K562 (cell line): ENCODE data around the gene KIAA2012. TPM values are rescaled to one million over a fixed set of nuclear protein-coding genes. Genes with fewer than 3 reads are reported as not detected.

Experiments
- ATAC-seq: fragments of 200-7000 bp; cut with Tn5 transposase; 3 replicates; pipeline ENCODE4 v1.9.1; 2020; ENCODE audit warnings: moderate library complexity
- BruUV-seq: library from RNA; stranded (reverse); fragments of 400-500 nt; replicated peaks from 2 replicates; lab custom pipeline; 2021; lab: Mats Ljungman, UMichigan
- CTCF ChIA-PET: fragments of 300-600 bp; formaldehyde crosslinking; extraction: SDS; loops from one replicate; lab custom pipeline; 2021; ENCODE audit warnings: low intra/inter-chr PET ratio; lab: Yijun Ruan, JAX
- POLR2A ChIA-PET: fragments of 300-600, 350-650 bp; sonication (Branson Sonifier 250); formaldehyde crosslinking; extraction: SDS; loops from one replicate; lab custom pipeline; 2021; ENCODE audit warnings: antibody characterized with exemption, inconsistent platforms; lab: Yijun Ruan, JAX
- DNase-seq, 4 experiments: peaks; one replicate each; pipeline versions ENCODE4 v3.0.0 to v3.0.0-alpha.2; 2011 to 2018; ENCODE audit warnings: low spot score in 3 of 4, mixed read lengths in 3 of 4; ENCODE audit errors: extremely low read depth in 1 of 4
- FAIRE-seq: peaks from 2 replicates; lab custom pipeline; 2011; peaks lifted over from hg19 to GRCh38; lab: Jason Lieb, UNC
- H2AFZ ChIP-seq: 2 replicates; pipeline ENCODE4 v1.6.0; 2011; ENCODE audit warnings: low read depth, low read length, control low read depth, inconsistent platforms
- H3K27ac ChIP-seq: fragments of 200-600 bp; 3 replicates; pipeline ENCODE4 v1.8.0; 2011; ENCODE audit warnings: low read depth, mild to moderate bottlenecking, control low read depth, inconsistent platforms, low read length, moderate library complexity, mixed read lengths; ENCODE audit errors: extremely low read depth
- H3K27me3 ChIP-seq, 2 experiments: fragments of 300-600 bp in 1 of 2; 2 replicates in 1 of 2; 3 replicates in 1 of 2; pipeline versions ENCODE4 v1.6.0 to v1.8.0; 2011; ENCODE audit warnings: inconsistent platforms in 2 of 2, low read length in 2 of 2, mild to moderate bottlenecking in 1 of 2, mixed read lengths in 1 of 2, moderate library complexity in 1 of 2; ENCODE audit not compliant: control insufficient read depth in 2 of 2, insufficient read depth in 2 of 2
- H3K36me3 ChIP-seq: fragments of 300-600 bp; 3 replicates; pipeline ENCODE4 v1.8.0; 2011; ENCODE audit warnings: mild to moderate bottlenecking, low read length, inconsistent platforms; ENCODE audit not compliant: control insufficient read depth, insufficient read depth
- H3K4me1 ChIP-seq, 2 experiments: fragments of 200-600 bp in 1 of 2; replicated peaks in 1 of 2; 2 replicates in 1 of 2; 3 replicates in 1 of 2; pipeline versions ENCODE4 v1.5.1 to v1.8.0; 2011; ENCODE audit warnings: inconsistent platforms in 2 of 2, low read length in 2 of 2, mild to moderate bottlenecking in 1 of 2, mixed read lengths in 1 of 2, moderate library complexity in 1 of 2; ENCODE audit not compliant: control insufficient read depth in 2 of 2, insufficient read depth in 2 of 2
- H3K4me2 ChIP-seq: 2 replicates; pipeline ENCODE4 v1.6.1; 2011; ENCODE audit warnings: low read length, control low read depth, inconsistent platforms, mixed read lengths; ENCODE audit not compliant: insufficient read depth
- H3K4me3 ChIP-seq: fragments of 200-600 bp; sonication (generic), shearing (Covaris generic); 2 replicates; pipeline ENCODE4 v1.5.1; 2016; ENCODE audit warnings: control low read depth, inconsistent platforms
- H3K79me2 ChIP-seq: fragments of 200-600 bp; 3 replicates; pipeline ENCODE4 v1.8.0; 2011; ENCODE audit warnings: low read length, inconsistent platforms; ENCODE audit not compliant: control insufficient read depth, insufficient read depth
- H3K9ac ChIP-seq, 2 experiments: 2 replicates each; pipeline versions ENCODE4 v1.6.0 to v1.6.1; 2011; ENCODE audit warnings: low read depth in 2 of 2, low read length in 2 of 2, control low read depth in 1 of 2, inconsistent platforms in 1 of 2, mild to moderate bottlenecking in 1 of 2, mixed read lengths in 1 of 2; ENCODE audit not compliant: insufficient read depth in 1 of 2
- H3K9me1 ChIP-seq: one replicate; pipeline ENCODE4 v1.6.0; 2011; ENCODE audit warnings: inconsistent platforms, mild to moderate bottlenecking, low read length, moderate library complexity; ENCODE audit not compliant: control insufficient read depth, insufficient read depth
- H3K9me3 ChIP-seq: replicated peaks from 2 replicates; pipeline ENCODE4 v1.5.1; 2011; ENCODE audit warnings: low read depth, low read length, inconsistent platforms; ENCODE audit not compliant: control insufficient read depth, insufficient read depth
- H4K20me1 ChIP-seq: replicated peaks from 2 replicates; pipeline ENCODE4 v1.6.1; 2011; ENCODE audit warnings: low read length, inconsistent platforms, mixed read lengths; ENCODE audit not compliant: control insufficient read depth, insufficient read depth
- CBX5 ChIP-seq: IDR thresholded peaks from 2 replicates; pipeline ENCODE4 v1.6.1; 2014; ENCODE audit warnings: low read depth, borderline replicate concordance
- CREB3 ChIP-seq: fragments of 450-650 bp; conservative IDR thresholded peaks from 2 replicates; pipeline ENCODE4 v1.6.1; 2016; ENCODE audit warnings: missing genetic modification characterization, low read depth, mild to moderate bottlenecking, missing compliant biosample characterization, moderate library complexity
- EP300 ChIP-seq: IDR thresholded peaks from 2 replicates; pipeline ENCODE4 v1.6.1; 2012; ENCODE audit warnings: low read length, improper control_type of control experiment
- HDAC1 ChIP-seq, 2 experiments: fragments of 450-650 bp; IDR thresholded peaks; 2 replicates each; pipeline ENCODE4 v1.6.1; 2016 to 2017; ENCODE audit warnings: inconsistent platforms in 1 of 2, mild to moderate bottlenecking in 1 of 2, moderate library complexity in 1 of 2
- KLF16 ChIP-seq: IDR thresholded peaks from 2 replicates; pipeline ENCODE4 v1.6.1; 2016; ENCODE audit warnings: antibody characterized with exemption
- MCM3 ChIP-seq: fragments of 450-650 bp; IDR thresholded peaks from 2 replicates; pipeline ENCODE4 v1.6.1; 2016
- SMARCE1 ChIP-seq: fragments of 450-650 bp; IDR thresholded peaks from 2 replicates; pipeline ENCODE4 v1.7.1; 2016; ENCODE audit warnings: mild to moderate bottlenecking
- STAT5A ChIP-seq: IDR thresholded peaks from 2 replicates; pipeline ENCODE4 v1.6.1; 2012; ENCODE audit warnings: low read length, inconsistent platforms, borderline replicate concordance
- ZNF384 ChIP-seq: IDR thresholded peaks from 2 replicates; pipeline ENCODE4 v1.6.1; 2012; ENCODE audit warnings: low read depth, low read length, improper control_type of control experiment
- ZNF395 ChIP-seq: fragments of 200-800 bp; sonication (Bioruptor generic); IDR thresholded peaks from 2 replicates; pipeline ENCODE4 v1.6.1; 2017; ENCODE audit warnings: missing genetic modification characterization, missing compliant biosample characterization
- ZNF512 ChIP-seq: IDR thresholded peaks from 2 replicates; pipeline ENCODE4 v1.6.1; 2016; ENCODE audit warnings: missing genetic modification characterization, missing compliant biosample characterization
- ZNF561 ChIP-seq: fragments of 450-650 bp; formaldehyde crosslinking; conservative IDR thresholded peaks from 2 replicates; pipeline ENCODE4 v1.4.0; 2020; ENCODE audit warnings: mild to moderate bottlenecking, moderate library complexity
- WGBS: fragments of 100-300 bp; shearing (Covaris generic); methylation state at CpG from one replicate; pipeline ENCODE4 v1.1.6; 2016; ENCODE audit warnings: low coverage, mixed read lengths; ENCODE audit not compliant: insufficient coverage; ENCODE audit errors: missing lambda C conversion rate; 5-methylcytosine and 5-hydroxymethylcytosine counted together
- in situ Hi-C: fragments of 300-500 bp; cut with MboI; formaldehyde crosslinking; loops from 4 replicates; pipeline ENCODE4 v1.15.0; 2018; ENCODE audit warnings: inconsistent platforms, mixed read lengths
- intact Hi-C: fragments of 100-400 bp; cut with micrococcal nuclease; formaldehyde crosslinking; loops from 2 replicates; pipeline ENCODE4 v1.14.2; 2022
- polyA plus RNA-seq, 8 experiments: library from polyadenylated mRNA; depleted of rRNA in 4 of 8; stranded (reverse) in 5 of 8; unstranded in 3 of 8; fragments of >200 nt; fragmentation: Nextera tagmentation in 2 of 8; fragmentation: Illumina TruSeq in 1 of 8; extraction: Ambion mirVana in 2 of 8; extraction: Trizol in 1 of 8; gene quantifications; 2 replicates each; pipeline versions ENCODE4 v1.2.1 to v1.2.3, GENCODE V29; 2011 to 2014; ENCODE audit warnings: inconsistent platforms in 1 of 8, missing spikeins in 1 of 8
- total RNA-seq, 7 experiments: library from RNA; depleted of rRNA in 6 of 7; stranded (reverse); fragments of >200 nt in 6 of 7; fragmentation: Illumina TruSeq in 2 of 7; extraction: Trizol in 2 of 7; gene quantifications; 2 replicates each; pipeline versions ENCODE4 v1.2.1 to v1.2.3, GENCODE V29; 2011 to 2021; ENCODE audit warnings: low replicate concordance in 1 of 7

KIAA2012 gene
- total and polyA plus RNA-seq, 9 of the 15 experiments (the other 6 are each of a cell fraction or from before 2014, with no cell fraction given): not detected

- H3K27me3 ChIP-seq: peaks cover 2 to 15% of the 10 kb centered on the region in 2 experiments; a peak in 3 of 5 replicates
- intact Hi-C loops (no loop called here), in situ Hi-C loops (no loop called here)
- no peaks in the 10 kb centered on the region for H3K9me3 ChIP-seq
- H4K20me1 ChIP-seq: no peaks in the 10 kb centered on the region
- no peak for DNase-seq
- H3K4me3 ChIP-seq: no peak overlapping the region
- TF ChIP-seq MCM3 (no peak), ZNF512 (tag) (peak; percentile 88)
- no peaks in the 10 kb centered on the region for H3K36me3 ChIP-seq
- no peak overlapping the region for H2AFZ ChIP-seq
- POLR2A ChIA-PET: no interaction called here
- H3K4me1 ChIP-seq: peaks cover 0 to 4% of the 10 kb centered on the region in 2 experiments; a peak in 1 of 5 replicates
- no CpG with 5 or more reads among the region's 2 CpGs for WGBS
- BruUV-seq: no TSS peak
- H3K27ac ChIP-seq: no peak overlapping the region
- H3K79me2 ChIP-seq: no peaks in the 10 kb centered on the region
- no peak overlapping the region for H3K9ac ChIP-seq
- H3K4me2 ChIP-seq: no peak overlapping the region
- no peak for FAIRE-seq
- no peak for ATAC-seq
- CTCF ChIA-PET: no interaction called here
- H3K9me1 ChIP-seq: no peaks in the 10 kb centered on the region
These were observed 23.8 kb upstream of the KIAA2012 start for GRCh38 chr2:202049092-202049728.

GRCh38 chr2:202049840-202050239 lies 23.2 kb upstream of the KIAA2012 start:
- H3K79me2 ChIP-seq: no peaks in the 10 kb centered on the region
- no peak overlapping the region for H3K27ac ChIP-seq
- H3K4me1 ChIP-seq: peaks cover 0 to 4% of the 10 kb centered on the region in 2 experiments; a peak in 1 of 5 replicates
- H4K20me1 ChIP-seq: no peaks in the 10 kb centered on the region
- intact Hi-C loops (loop anchor here (10.0 kb wide), 1 partner anchor 185 kb away; no protein-coding TSS in a partner anchor), in situ Hi-C loops (no loop called here)
- H3K36me3 ChIP-seq: no peaks in the 10 kb centered on the region
- peak; percentile 79 for ATAC-seq
- H3K4me3 ChIP-seq: no peak overlapping the region
- POLR2A ChIA-PET: no interaction called here
- peaks cover 2 to 20% of the 10 kb centered on the region in 2 experiments; a peak in 3 of 5 replicates for H3K27me3 ChIP-seq
- no peak overlapping the region for H3K4me2 ChIP-seq
- no peak overlapping the region for H2AFZ ChIP-seq
- H3K9me3 ChIP-seq: no peaks in the 10 kb centered on the region
- peak; percentile 14 to 70 (median 32) for DNase-seq
- no peaks in the 10 kb centered on the region for H3K9me1 ChIP-seq
- H3K9ac ChIP-seq: no peak overlapping the region
- WGBS: 0% methylated on average over 1 of the region's 1 CpG
- no TSS peak for BruUV-seq
- CTCF ChIA-PET: no interaction called here
- FAIRE-seq: peak; percentile 62
- TF ChIP-seq ZNF561 (CRISPR knock-in tag) (no peak), ZNF395 (CRISPR knock-in tag) (peak; percentile 42; the same call in 1 of the 2 replicates), STAT5A (peak; percentile 23; the same call in 1 of the 2 replicates), ZNF384 (no peak), KLF16 (peak; percentile 86), SMARCE1 (peak; percentile 25; the same call in 1 of the 2 replicates), CBX5 (no peak), EP300 (peak; percentile 21; the same call in 1 of the 2 replicates), HDAC1 (IDR thresholded peaks at IDR 0.05) (no peak), CREB3 (tag) (no peak)
